ENCODE results near the gene PON2.
"Not testable (repeated sequence)": the region's sequence is repeated elsewhere in the genome, so short reads cannot be mapped to it uniquely, and the experiment has no call there.

PON2 gene

DNA sequence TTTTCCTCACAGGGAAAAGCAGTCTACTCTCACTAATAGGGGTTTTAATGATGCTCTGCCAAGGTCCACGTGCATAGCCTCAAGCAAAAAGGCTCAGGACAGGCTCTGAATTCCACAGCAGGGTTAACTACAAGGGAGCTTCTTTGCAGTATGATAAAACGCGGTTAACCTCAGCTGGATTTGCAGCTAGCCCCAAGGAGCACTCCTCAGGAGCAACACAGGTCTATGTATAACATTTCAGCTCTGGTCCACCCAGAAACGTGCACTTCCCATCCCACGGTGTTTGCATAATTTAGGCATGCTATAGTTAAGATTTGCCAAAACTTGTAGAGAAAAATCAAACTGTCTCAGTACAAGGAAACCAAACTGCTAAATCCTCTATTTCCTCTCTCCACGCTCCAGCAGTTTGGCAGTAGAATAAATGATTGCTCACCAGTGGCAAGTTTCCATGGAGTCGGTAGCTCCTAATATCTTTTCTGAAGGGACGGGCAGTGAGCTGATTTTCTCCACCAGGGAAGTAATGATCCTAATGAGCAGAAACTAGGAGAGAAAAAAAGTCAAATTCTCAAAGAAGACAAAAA, 37.8 kb upstream of the PON2 start:
- no CpG with 5 or more reads among the region's 8 CpGs for WGBS (ENCODE audit: insufficient coverage, insufficient read length)
- Histone ChIP-seq H3K9me3 (ENCODE audit: control insufficient read depth, insufficient read depth, low read length) (no peaks in the 10 kb centered on the region), H3K27ac (ENCODE audit: low read length) (no peak overlapping the region), H3K27me3 (ENCODE audit: control insufficient read depth, insufficient read depth, low read length) (no peaks in the 10 kb centered on the region), H3K4me3 (ENCODE audit: low read length) (no peak overlapping the region), H3K4me1 (ENCODE audit: control insufficient read depth, insufficient read depth, low read length) (peaks cover 3% of the 10 kb centered on the region; the same call in 1 of the 2 replicates), H3K36me3 (ENCODE audit: control insufficient read depth, insufficient read depth, low read length) (no peaks in the 10 kb centered on the region)
- no peak for DNase-seq (ENCODE audit: low read depth, low spot score)

DNA sequence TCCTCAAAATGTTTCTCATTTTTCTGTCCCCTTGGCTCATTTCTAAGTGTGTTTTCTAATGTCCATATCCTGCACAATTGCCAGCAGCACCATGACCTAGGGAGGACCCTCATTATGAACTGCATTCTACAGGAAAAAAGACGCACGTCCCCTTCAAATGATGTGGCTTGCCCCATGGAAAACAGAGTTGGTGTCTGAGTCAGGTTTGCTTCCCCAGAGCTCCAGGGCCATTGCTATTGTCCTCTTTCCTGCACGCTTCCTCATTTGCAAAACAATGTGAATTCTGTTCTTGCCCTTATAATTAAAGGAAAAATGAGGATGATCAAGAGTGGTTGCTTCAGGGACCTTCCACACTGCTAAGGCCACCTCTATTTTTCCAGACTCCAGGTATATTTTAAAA, 36.2 kb upstream of the PON2 start:
- DNase-seq (ENCODE audit: low read depth, low spot score) = no peak
- Histone ChIP-seq H3K4me3 (ENCODE audit: low read length) (no peak overlapping the region), H3K27me3 (ENCODE audit: control insufficient read depth, insufficient read depth, low read length) (no peaks in the 10 kb centered on the region), H3K27ac (ENCODE audit: low read length) (no peak overlapping the region), H3K4me1 (ENCODE audit: control insufficient read depth, insufficient read depth, low read length) (peaks cover 3% of the 10 kb centered on the region; the same call in 1 of the 2 replicates), H3K36me3 (ENCODE audit: control insufficient read depth, insufficient read depth, low read length) (no peaks in the 10 kb centered on the region), H3K9me3 (ENCODE audit: control insufficient read depth, insufficient read depth, low read length) (no peaks in the 10 kb centered on the region)
- WGBS (ENCODE audit: insufficient coverage, insufficient read length) = no CpG with 5 or more reads among the region's 3 CpGs

DNA sequence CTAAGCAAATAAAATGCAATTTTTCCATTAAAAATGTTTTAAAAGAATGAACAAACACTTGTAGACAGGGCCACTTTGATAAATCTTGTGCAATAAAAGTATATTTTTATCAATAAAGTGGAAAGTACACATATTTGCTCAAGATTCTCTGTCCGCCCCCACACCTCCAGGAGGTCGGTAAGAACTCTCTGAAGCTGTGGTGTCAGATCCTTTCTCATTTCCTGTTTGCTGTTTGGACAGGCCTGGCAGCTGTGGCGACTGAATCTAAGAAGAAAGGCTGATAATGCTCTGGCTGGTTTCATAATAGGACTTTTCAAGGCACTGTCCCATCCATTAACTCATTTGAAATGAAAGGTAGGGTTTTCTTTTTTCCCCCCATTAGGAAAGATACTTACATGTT, 35.6 kb upstream of the PON2 start:
- Histone ChIP-seq H3K9me3 (ENCODE audit: control insufficient read depth, insufficient read depth, low read length) (no peaks in the 10 kb centered on the region), H3K4me3 (ENCODE audit: low read length) (no peak overlapping the region), H3K36me3 (ENCODE audit: control insufficient read depth, insufficient read depth, low read length) (no peaks in the 10 kb centered on the region), H3K27ac (ENCODE audit: low read length) (no peak overlapping the region), H3K27me3 (ENCODE audit: control insufficient read depth, insufficient read depth, low read length) (no peaks in the 10 kb centered on the region), H3K4me1 (ENCODE audit: control insufficient read depth, insufficient read depth, low read length) (peaks cover 3% of the 10 kb centered on the region; the same call in 1 of the 2 replicates)
- no peak for DNase-seq (ENCODE audit: low read depth, low spot score)
- WGBS (ENCODE audit: insufficient coverage, insufficient read length) = no CpG with 5 or more reads among the region's 3 CpGs

DNA sequence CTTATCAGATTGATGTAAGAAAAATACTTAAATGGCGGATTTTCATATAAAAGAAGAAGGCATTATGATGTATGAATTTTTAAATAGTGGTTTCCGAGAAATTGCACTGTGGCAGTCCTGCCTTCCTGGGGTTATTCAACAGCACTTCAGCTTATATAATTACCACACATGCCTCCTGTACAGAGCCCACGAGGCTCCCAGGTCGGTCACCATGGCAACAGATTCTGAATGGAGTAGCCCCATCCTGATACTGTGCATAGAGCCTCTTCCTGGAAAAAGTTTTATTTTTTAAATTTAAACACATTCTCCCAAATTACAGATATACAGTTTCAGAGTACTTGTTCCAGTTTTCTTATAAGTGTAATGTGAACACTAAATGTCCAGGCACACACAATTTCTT, 35.0 kb upstream of the PON2 start:
- DNase-seq (ENCODE audit: low read depth, low spot score) = no peak
- Histone ChIP-seq H3K36me3 (ENCODE audit: control insufficient read depth, insufficient read depth, low read length) (no peaks in the 10 kb centered on the region), H3K9me3 (ENCODE audit: control insufficient read depth, insufficient read depth, low read length) (no peaks in the 10 kb centered on the region), H3K4me1 (ENCODE audit: control insufficient read depth, insufficient read depth, low read length) (peaks cover 3% of the 10 kb centered on the region; the same call in 1 of the 2 replicates), H3K27ac (ENCODE audit: low read length) (no peak overlapping the region), H3K27me3 (ENCODE audit: control insufficient read depth, insufficient read depth, low read length) (no peaks in the 10 kb centered on the region), H3K4me3 (ENCODE audit: low read length) (no peak overlapping the region)
- WGBS (ENCODE audit: insufficient coverage, insufficient read length) = no CpG with 5 or more reads among the region's 4 CpGs

DNA sequence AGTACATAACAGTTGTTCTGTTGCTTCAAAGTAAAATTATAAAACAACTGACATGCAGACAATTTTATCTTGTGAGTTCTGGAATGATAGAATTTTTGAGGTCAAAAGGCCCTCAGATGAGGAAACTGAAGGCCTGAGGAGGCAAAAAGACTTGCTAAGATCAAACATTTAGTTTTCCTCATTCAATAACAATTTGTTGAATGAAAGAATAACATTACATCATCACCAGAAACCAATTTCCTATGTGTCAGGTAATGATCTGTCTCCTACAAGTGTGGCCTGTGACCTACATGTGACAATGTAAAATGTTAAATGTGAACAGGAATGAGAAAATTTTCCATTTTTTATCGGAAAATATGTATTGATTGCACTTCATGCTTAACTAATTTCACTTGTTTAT, 34.4 kb upstream of the PON2 start:
- H3K27me3 ChIP-seq (ENCODE audit: control insufficient read depth, insufficient read depth, low read length) = no peaks in the 10 kb centered on the region
- H3K36me3 ChIP-seq (ENCODE audit: control insufficient read depth, insufficient read depth, low read length) = no peaks in the 10 kb centered on the region
- no CpG with 5 or more reads among the region's 1 CpG for WGBS (ENCODE audit: insufficient coverage, insufficient read length)
- no peak for DNase-seq (ENCODE audit: low read depth, low spot score)
- H3K4me1 ChIP-seq (ENCODE audit: control insufficient read depth, insufficient read depth, low read length) = peaks cover 3% of the 10 kb centered on the region; the same call in 1 of the 2 replicates
- H3K9me3 ChIP-seq (ENCODE audit: control insufficient read depth, insufficient read depth, low read length) = no peaks in the 10 kb centered on the region
- no peak overlapping the region for H3K27ac ChIP-seq (ENCODE audit: low read length)
- H3K4me3 ChIP-seq (ENCODE audit: low read length) = no peak overlapping the region

DNA sequence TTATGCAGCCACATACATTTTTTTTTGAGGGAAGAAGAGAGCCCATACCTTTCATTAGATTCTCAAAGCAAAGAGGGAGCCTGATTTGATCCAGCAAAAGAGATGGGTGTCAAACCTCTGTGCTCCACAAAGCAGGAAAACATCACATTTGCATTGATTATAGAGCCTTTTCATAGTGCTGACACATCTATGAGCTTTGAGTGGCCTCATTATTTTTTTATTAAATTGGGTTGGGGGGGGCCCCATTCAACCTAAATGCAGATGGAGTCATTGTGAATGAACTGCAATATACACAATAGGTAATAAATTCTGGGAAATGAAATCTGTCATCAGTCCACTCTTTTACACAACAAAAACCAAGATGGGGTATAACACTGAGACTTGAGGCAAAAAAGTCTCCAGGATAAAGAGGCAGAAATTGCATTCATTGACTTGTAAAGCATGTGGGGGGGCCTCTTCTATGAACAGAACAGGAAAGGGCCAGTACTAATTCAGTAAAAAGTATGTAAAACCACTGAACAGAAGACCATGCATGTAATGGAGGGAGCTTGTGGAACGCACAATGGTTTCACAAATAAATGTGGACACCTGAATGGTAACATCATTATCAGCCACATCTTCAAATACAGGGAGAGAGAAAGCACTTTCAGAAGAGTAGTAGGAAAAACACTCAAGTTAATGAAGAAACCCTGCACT, 33.2 kb upstream of the PON2 start:
- H3K36me3 ChIP-seq (ENCODE audit: control insufficient read depth, insufficient read depth, low read length) = no peaks in the 10 kb centered on the region
- no peak overlapping the region for H3K4me3 ChIP-seq (ENCODE audit: low read length)
- H3K27ac ChIP-seq (ENCODE audit: low read length) = no peak overlapping the region
- DNase-seq (ENCODE audit: low read depth, low spot score) = no peak
- no peaks in the 10 kb centered on the region for H3K9me3 ChIP-seq (ENCODE audit: control insufficient read depth, insufficient read depth, low read length)
- WGBS (ENCODE audit: insufficient coverage, insufficient read length) = no CpG with 5 or more reads among the region's 1 CpG
- no peaks in the 10 kb centered on the region for H3K27me3 ChIP-seq (ENCODE audit: control insufficient read depth, insufficient read depth, low read length)
- H3K4me1 ChIP-seq (ENCODE audit: control insufficient read depth, insufficient read depth, low read length) = peaks cover 3% of the 10 kb centered on the region; the same call in 1 of the 2 replicates

DNA sequence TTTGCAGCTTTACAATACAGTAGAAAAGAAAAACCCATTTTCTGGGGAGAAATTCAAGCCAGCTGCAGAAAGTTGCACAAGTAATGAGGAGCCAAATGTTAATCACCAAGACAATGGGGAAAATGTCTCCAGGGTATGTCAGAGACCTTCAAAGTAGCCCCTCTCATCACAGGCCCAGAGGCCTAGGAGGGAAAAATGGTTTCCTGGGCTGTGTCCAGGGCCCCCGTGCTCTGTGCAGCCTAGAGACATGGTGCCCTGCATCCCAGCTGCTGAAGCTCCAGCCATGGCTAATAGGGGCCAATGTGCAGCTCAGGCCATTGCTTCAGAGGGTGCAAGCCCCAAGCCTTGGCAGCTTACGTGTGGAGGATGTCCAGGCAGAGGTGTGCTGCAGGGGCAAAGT, 25.8 kb upstream of the PON2 start:
- not testable (repeated sequence) for H3K4me1 ChIP-seq (ENCODE audit: control insufficient read depth, insufficient read depth, low read length); H3K27ac ChIP-seq (ENCODE audit: low read length); H3K9me3 ChIP-seq (ENCODE audit: control insufficient read depth, insufficient read depth, low read length); DNase-seq (ENCODE audit: low read depth, low spot score); H3K36me3 ChIP-seq (ENCODE audit: control insufficient read depth, insufficient read depth, low read length); H3K4me3 ChIP-seq (ENCODE audit: low read length); H3K27me3 ChIP-seq (ENCODE audit: control insufficient read depth, insufficient read depth, low read length)
- WGBS (ENCODE audit: insufficient coverage, insufficient read length) = no CpG with 5 or more reads among the region's 2 CpGs

DNA sequence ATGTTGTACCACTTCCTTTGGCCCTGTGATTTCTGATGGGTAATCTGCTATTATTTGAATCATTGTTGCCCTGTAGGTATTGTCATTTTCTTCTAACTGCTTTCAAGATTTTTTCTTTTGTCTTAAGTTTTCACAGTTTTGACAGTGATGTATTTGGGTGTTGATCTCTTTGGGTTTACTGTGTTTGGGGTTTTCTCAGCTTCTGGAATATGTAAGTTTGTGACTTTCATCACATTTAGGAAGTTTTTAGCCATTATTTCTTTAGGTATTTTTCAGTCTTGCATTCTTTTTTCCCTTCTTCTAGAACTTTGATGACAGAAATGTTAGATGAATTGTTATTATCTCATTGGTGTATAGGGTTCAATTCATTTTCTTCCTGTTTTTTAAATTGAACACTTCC, 23.1 kb upstream of the PON2 start:
- no peaks in the 10 kb centered on the region for H3K27me3 ChIP-seq (ENCODE audit: control insufficient read depth, insufficient read depth, low read length)
- no peak overlapping the region for H3K4me3 ChIP-seq (ENCODE audit: low read length)
- H3K9me3 ChIP-seq (ENCODE audit: control insufficient read depth, insufficient read depth, low read length) = no peaks in the 10 kb centered on the region
- no peak for DNase-seq (ENCODE audit: low read depth, low spot score)
- H3K4me1 ChIP-seq (ENCODE audit: control insufficient read depth, insufficient read depth, low read length) = no peaks in the 10 kb centered on the region
- no peak overlapping the region for H3K27ac ChIP-seq (ENCODE audit: low read length)
- no peaks in the 10 kb centered on the region for H3K36me3 ChIP-seq (ENCODE audit: control insufficient read depth, insufficient read depth, low read length)

DNA sequence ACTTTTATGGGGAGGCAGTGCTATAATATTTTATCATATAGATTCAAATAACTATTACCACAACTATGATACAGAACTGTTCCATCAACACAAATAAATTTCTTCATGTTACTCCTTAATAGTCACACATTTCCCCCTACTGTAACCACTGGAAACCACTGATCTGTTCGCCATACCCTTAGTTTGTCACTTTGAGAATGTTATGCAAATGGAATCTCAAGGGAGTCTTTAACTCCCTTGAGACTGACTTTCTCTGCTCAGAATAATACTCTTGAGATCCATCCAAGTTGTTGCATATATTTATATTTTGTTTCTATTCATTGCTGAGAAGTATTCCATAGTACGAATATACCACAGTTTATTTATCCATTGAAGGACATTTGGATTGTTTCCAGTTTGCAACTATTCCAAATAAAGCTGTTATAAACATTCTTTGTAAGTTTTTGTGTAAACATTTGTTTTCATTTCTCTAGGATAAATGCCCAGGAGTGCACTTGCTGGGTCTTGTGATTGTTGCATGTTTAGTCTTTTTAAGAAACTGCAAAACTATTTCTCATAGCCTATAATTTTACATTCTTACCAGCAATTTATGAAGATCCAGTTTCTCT, 19.7 kb upstream of the PON2 start:
- no CpG with 5 or more reads among the region's 2 CpGs for WGBS (ENCODE audit: insufficient coverage, insufficient read length)
- DNase-seq (ENCODE audit: low read depth, low spot score) = no peak
- no peaks in the 10 kb centered on the region for H3K36me3 ChIP-seq (ENCODE audit: control insufficient read depth, insufficient read depth, low read length)
- no peaks in the 10 kb centered on the region for H3K4me1 ChIP-seq (ENCODE audit: control insufficient read depth, insufficient read depth, low read length)
- H3K27ac ChIP-seq (ENCODE audit: low read length) = no peak overlapping the region
- no peak overlapping the region for H3K4me3 ChIP-seq (ENCODE audit: low read length)
- no peaks in the 10 kb centered on the region for H3K27me3 ChIP-seq (ENCODE audit: control insufficient read depth, insufficient read depth, low read length)
- H3K9me3 ChIP-seq (ENCODE audit: control insufficient read depth, insufficient read depth, low read length) = no peaks in the 10 kb centered on the region

DNA sequence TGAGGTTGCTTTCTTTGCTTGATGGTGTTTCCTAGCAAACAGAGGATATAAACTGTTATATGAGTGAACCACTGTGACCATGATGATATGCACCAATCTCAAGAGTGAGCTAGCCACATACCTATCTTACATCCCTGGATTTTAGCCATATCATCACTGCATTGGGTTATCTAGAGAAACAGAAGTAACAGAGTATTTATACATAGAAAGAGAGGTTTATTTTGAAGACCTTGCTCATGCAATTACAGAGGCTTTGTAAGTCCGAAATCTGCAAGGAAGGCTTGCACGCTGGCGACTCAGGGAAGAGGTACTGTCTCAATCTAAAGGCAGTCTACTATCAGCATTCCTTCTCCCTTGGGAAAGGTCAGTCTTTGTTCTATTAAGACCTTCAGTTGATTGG, 11.8 kb upstream of the PON2 start:
- H3K9me3 ChIP-seq (ENCODE audit: control insufficient read depth, insufficient read depth, low read length) = no peaks in the 10 kb centered on the region
- H3K27me3 ChIP-seq (ENCODE audit: control insufficient read depth, insufficient read depth, low read length) = no peaks in the 10 kb centered on the region
- no peak overlapping the region for H3K27ac ChIP-seq (ENCODE audit: low read length)
- no peaks in the 10 kb centered on the region for H3K36me3 ChIP-seq (ENCODE audit: control insufficient read depth, insufficient read depth, low read length)
- no peak overlapping the region for H3K4me3 ChIP-seq (ENCODE audit: low read length)
- no peak for DNase-seq (ENCODE audit: low read depth, low spot score)
- no CpG with 5 or more reads among the region's 3 CpGs for WGBS (ENCODE audit: insufficient coverage, insufficient read length)
- no peaks in the 10 kb centered on the region for H3K4me1 ChIP-seq (ENCODE audit: control insufficient read depth, insufficient read depth, low read length)

DNA sequence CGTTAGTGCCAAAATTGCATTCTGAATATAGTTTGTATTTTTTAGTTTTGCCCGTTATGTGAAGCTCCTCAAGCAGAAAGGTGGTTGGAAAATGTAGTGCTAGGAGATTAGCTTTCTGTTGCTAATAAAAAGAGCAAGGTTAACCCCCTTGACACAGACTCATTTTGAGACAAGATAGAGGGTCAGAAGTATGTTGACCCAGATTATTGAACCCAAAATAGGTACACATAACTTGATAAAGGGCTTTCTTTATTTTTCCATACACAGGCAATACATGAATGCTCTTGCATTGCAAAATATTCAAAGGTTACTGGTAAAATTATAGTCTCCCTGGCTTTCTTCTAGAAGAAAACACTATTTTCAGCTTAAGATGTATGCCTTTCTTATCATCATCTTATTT, 10.0 kb upstream of the PON2 start:
- WGBS (ENCODE audit: insufficient coverage, insufficient read length) = 100% methylated on average over 1 of the region's 2 CpGs
- H3K27ac ChIP-seq (ENCODE audit: low read length) = no peak overlapping the region
- no peak for DNase-seq (ENCODE audit: low read depth, low spot score)
- H3K4me3 ChIP-seq (ENCODE audit: low read length) = no peak overlapping the region
- no peaks in the 10 kb centered on the region for H3K9me3 ChIP-seq (ENCODE audit: control insufficient read depth, insufficient read depth, low read length)
- H3K4me1 ChIP-seq (ENCODE audit: control insufficient read depth, insufficient read depth, low read length) = no peaks in the 10 kb centered on the region
- no peaks in the 10 kb centered on the region for H3K36me3 ChIP-seq (ENCODE audit: control insufficient read depth, insufficient read depth, low read length)
- no peaks in the 10 kb centered on the region for H3K27me3 ChIP-seq (ENCODE audit: control insufficient read depth, insufficient read depth, low read length)

Measured in iPS DF 6.9 (cell line).